WTC11 (cell line): ENCODE results near the gene SLC13A5.

Source experiments
- CTCF ChIP-seq: fragments of 200-600 bp; IDR thresholded peaks from 2 replicates; pipeline ENCODE4 v1.8.0; 2022; ENCODE audit warnings: antibody characterized with exemption
- FOXJ3 ChIP-seq: sonication (generic); formaldehyde crosslinking; IDR thresholded peaks from 2 replicates; pipeline ENCODE4 v1.9.0; 2021; ENCODE audit warnings: missing genetic modification reagents, mild to moderate bottlenecking, borderline replicate concordance
- FOXP4 ChIP-seq: sonication (generic); formaldehyde crosslinking; IDR thresholded peaks from 2 replicates; pipeline ENCODE4 v1.8.0; 2022; ENCODE audit warnings: mild to moderate bottlenecking, missing genetic modification reagents
- HMGA2 ChIP-seq: fragments of 250-450 bp; sonication (Bioruptor Pico); IDR thresholded peaks from 2 replicates; pipeline ENCODE4 v1.4.0; 2021; ENCODE audit warnings: mild to moderate bottlenecking, moderate library complexity
- SP1 ChIP-seq: sonication (generic); formaldehyde crosslinking; conservative IDR thresholded peaks from 2 replicates; pipeline ENCODE4 v1.8.1; 2022; ENCODE audit warnings: missing genetic modification reagents
- TCF7 ChIP-seq: sonication (generic); formaldehyde crosslinking; IDR thresholded peaks from 2 replicates; pipeline ENCODE4 v1.8.0; 2022; ENCODE audit warnings: mild to moderate bottlenecking, low read depth, missing genetic modification reagents, moderate library complexity
- USF2 ChIP-seq: sonication (generic); formaldehyde crosslinking; IDR thresholded peaks from 2 replicates; pipeline ENCODE4 v1.8.1; 2023; ENCODE audit warnings: mild to moderate bottlenecking, missing genetic modification reagents, moderate library complexity
- ZNF512 ChIP-seq: sonication (generic); formaldehyde crosslinking; IDR thresholded peaks from 2 replicates; pipeline ENCODE4 v1.8.1; 2022; ENCODE audit warnings: missing genetic modification reagents, borderline replicate concordance
- ZSCAN18 ChIP-seq: fragments of 250-450 bp; sonication (Bioruptor Pico); IDR thresholded peaks from 2 replicates; pipeline ENCODE4 v2.1.2; 2022; ENCODE audit warnings: mild to moderate bottlenecking, moderate library complexity

GRCh38 chr17:6666077-6666521 is 47.1 kb downstream of the SLC13A5 start:
- TF ChIP-seq ZNF512 (CRISPR knock-in tag) (no peak), SP1 (CRISPR knock-in tag) (no peak), FOXP4 (CRISPR knock-in tag) (no peak), USF2 (CRISPR knock-in tag) (no peak), TCF7 (CRISPR knock-in tag) (no peak), ZSCAN18 (no peak), CTCF (peak; percentile 68), FOXJ3 (CRISPR knock-in tag) (no peak), HMGA2 (CRISPR knock-in tag) (no peak)
